Endothelial cell of hepatic sinusoid (primary cell): ENCODE results near the gene PSMA8.
"Not testable (repeated sequence)": the region's sequence is repeated elsewhere in the genome, so short reads cannot be mapped to it uniquely, and the experiment has no call there.

Experiments used
- in situ Hi-C: cut with HindIII; loops from 2 replicates; pipeline ENCODE4 v1.10.0; 2017; ENCODE audit warnings: low sequenced_read_pairs

PSMA8 gene

DNA sequence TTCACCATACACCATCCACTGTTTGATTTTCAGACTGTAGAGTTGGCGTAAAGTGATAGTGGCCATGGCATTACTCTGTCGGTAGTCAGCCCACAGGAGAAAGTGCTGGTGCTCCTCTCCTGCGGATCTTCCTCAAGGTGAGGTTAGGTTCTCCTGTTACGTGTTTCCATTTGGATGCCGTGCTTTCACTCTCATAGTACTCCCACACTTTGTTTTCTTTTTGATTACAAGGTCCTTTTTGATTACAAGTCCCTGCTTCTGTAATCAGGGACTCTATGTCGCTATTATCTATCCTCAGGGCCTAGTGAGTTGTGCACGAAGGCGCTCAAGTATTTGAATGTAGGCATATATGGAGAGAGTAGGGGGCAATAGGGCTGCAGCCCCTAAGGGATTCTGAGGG lies 96.8 kb downstream of the PSMA8 start:
- in situ Hi-C loops: no loop called here

DNA sequence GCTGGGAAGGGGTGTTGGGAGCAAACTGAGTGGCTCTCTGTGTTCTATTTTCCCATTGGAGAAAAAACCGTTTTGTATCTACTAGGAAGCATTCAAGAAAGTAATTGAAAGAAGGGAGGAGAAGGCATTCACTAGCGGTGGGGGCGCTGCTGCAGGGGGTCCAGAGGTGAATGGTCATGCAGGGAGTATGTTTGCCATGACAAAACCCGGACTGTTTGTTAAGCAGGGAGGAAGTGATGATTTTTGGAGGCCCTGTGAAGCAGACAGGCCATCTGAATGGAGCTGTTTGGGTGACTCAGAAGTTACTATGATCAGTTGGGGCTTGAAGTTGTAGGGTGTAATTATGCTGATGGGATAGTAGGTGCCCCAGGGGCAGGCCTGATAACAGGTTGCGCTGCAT lies 99.5 kb downstream of the PSMA8 start:
- in situ Hi-C loops: no loop called here

DNA sequence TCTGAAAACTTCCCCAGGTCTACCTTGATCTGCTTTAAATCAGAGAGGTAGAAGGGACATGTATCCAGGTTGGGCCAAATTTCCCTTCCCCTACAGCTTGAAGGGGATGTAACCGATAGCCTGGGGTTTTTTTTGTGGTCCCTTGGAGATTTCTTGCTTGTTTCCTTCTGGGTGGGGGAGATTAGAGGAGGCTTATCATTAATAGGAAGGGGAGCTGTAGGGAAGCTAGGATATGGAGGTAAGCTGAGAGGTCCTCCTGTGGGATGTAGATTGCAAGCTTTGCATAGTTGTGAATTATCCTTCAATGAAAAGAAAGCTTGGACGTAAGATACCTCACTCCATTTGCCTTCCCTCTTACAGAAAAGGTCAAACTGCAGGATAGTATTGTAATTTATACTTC lies 103.7 kb downstream of the PSMA8 start:
- in situ Hi-C loops: not testable (repeated sequence)

DNA sequence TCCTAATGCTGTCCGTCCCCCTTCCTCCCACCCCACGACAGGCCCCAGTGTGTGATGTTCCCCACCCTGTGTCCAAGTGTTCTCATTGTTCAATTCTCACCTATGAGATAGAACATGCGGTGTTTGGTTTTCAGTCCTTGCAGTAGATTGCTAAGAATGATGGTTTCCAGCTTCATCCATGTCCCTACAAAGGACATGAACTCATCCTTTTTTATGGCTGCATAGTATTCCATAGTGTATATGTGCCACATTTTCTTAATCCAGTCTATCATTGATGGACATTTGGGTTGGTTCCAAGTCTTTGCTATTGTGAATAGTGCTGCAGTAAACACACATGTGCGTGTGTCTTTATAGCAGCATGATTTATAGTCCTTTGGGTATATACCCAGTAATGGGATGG lies 105.0 kb downstream of the PSMA8 start:
- in situ Hi-C loops: not testable (repeated sequence)

DNA sequence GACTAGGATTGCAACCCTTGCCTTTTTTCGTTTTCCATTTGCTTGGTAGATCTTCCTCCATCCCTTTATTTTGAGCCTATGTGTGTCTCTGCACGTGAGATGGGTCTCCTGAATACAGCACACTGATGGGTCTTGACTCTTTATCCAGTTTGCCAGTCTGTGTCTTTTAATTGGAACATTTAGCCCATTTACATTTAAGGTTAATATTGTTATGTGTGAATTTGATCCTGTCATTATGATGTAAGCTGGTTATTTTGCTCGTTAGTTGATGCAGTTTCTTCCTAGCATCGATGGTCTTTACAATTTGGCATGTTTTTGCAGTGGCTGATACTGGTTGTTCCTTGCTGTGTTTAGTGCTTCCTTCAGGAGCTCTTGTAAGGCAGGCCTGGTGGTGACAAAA lies 108.7 kb downstream of the PSMA8 start:
- in situ Hi-C loops: not testable (repeated sequence)
